Fibroblast of skin of left quadriceps (primary cell): ENCODE data around the gene NEIL1.
"Not testable (repeated sequence)": the region's sequence is repeated elsewhere in the genome, so short reads cannot be mapped to it uniquely, and the experiment has no call there.

ENCODE experiments used
- DNase-seq, 2 experiments: peaks; one replicate each; pipeline ENCODE4 v3.0.0-alpha.2; 2013; ENCODE audit warnings: low read depth in 2 of 2

Gene NEIL1

DNA sequence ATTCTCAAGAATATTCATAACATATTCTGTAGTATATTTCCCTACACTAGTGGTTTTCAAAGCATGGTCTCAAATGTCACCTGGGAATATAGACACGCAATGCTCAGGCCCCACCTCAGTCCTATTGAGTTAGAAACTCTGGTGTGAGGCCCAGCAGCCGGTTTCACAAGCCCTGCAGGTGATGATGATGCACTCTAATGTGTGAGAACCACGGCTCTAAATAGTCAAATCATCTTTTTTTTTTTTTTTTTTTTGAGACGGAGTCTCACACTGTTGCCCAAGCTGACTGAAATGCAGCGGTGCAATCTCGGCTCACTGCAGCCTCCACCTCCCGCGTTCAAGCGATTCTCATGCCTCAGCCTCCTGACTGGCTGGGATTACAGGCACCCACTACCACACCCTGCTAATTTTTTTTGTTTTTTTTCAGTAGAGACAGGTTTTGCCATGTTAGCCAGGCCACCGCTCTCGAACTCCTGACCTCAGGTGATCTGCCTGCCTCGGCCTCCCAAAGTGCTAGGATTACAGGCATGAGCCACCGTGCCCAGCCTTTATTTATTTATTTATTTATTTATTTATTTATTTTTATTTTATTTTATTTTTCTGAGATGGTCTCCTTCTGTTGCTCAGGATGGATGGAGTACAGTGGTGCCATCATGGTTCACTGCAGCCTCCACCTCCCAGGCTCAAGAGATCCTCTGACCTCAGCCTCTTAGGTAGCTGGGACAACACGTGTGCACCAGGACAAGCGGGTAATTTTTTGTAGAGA, 13.0 kb upstream of the NEIL1 start:
- DNase-seq, result not testable (repeated sequence)

DNA sequence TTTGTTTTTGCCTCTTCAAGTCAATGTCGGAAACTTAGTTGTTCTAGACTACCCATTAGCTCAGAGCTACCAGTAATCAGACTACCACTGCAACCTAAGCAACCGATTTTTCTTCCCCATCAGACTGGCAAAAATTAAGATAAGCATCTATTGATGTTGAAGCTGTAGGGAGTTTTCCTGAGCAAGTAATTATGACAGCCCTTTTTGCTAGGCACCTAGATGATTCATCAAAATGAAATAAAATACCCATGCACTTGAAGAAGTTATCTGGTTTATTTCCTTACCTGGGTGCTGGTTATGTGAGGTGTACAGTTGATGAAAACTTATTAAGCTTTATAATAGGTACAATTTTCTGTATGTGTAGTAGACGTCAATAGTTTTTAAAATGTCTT, 11.5 kb upstream of the NEIL1 start:
- no peak for DNase-seq

DNA sequence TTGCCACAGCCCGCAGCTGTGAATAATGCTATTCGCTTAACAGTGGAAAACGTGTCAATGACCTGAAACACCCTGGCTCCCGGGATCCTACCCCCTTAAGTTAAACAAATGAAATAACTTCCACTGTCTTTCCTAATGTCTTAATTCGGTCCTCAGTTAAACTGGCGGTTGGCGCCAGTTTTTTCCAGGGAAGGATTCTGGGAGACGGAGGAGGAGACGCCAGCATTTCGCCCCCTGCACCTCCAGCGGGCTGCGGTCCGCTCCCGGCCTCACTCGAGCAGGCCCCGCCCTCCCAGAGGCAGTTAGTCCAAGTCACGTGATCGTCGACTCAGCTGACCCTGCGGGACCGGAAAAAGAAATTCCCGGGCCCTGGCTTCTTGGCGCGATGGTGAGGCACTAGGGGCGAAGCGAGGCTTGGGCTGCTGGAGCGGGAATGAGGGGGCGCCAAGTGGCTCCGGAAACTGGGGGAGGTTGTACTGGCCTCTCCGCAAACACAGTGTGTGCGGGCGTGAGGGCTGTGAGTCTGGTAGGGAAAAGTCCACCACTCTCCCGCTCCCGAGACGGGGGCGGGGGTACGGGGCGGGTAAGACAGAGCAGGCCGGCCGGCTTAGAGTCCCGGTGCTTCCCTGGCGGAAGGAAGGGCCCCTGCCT, 11.0 kb upstream of the NEIL1 start, which contains the start of gene COMMD4:
COMMD4 (plus strand) TSS at position 359 of the 651 bp plus-strand sequence; CDS start at position 386, 27 bp downstream.
- DNase-seq, result peak; percentile 90 to 94

DNA sequence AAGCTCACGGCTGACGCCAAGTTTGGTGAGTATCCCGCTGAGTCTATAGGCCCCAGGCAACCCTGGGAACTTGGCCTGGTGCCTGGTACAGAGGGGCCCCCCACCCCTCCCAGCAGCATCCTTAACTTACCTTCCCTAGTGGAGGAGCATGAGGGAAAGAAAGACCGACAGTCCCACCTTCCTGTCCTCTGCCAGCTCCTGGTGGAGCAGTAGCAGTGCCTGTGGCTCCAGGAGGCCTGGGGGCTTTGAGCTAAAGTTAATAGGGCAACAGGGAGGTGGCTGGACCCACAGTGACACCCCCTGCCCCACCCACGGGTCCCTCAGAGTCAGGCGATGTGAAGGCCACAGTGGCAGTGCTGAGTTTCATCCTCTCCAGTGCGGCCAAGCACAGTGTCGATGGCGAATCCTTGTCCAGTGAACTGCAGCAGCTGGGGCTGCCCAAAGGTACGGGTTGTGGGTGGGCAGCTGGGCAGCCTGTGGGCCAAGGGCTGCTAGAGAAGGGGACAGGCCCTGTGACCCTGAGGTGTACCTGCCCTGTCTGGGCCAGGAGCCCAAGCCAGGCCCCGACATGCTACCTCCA, 8.1 kb upstream of the NEIL1 start:
- DNase-seq, result no peak

DNA sequence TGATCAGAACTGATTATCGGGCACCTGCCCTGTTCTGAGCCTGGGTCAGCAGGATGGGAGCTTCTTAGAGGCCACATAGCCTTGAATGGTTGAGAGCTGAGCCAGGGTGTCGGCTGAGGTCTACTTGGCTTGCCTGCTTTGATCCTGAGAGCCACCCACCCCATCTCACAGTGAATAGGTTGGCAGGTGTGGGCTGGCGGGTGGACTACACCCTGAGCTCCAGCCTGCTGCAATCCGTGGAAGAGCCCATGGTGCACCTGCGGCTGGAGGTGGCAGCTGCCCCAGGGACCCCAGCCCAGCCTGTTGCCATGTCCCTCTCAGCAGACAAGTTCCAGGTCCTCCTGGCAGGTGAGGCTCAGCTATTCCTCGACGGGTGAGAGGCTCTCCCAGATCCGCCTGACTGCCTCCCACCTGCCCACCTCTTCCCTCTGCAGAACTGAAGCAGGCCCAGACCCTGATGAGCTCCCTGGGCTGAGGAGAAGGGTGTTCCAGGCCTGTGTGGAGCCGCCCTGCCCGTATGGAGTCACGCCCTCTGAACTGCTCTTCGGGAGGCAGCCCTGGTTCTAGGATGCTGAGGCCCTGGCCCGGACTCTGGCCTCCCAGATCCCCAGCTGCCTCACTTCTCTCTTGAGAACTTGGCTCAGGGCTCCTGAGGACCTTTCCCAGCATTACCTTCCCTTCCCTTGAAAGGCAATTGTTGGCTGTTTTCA, 7.2 kb upstream of the NEIL1 start:
- no peak for DNase-seq

DNA sequence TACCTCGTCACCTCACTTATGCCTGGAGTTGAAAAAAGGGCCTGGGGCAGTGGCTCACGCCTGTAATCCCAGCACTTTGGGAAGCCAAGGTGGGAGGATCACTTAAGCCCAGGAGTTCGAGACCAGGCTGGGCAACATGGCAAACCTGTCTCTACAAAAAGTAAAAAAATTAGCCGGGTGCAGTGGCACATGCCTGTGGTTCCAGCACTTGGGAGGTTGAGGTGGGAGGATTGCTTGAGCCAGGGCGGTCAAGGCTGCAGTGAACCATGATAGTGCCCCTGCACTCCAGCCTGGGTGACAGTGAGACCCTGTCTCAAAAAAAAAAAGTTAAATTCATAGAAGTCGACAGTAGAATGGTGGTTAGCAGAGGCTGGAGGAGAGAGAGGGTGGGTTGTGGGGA, 4.6 kb upstream of the NEIL1 start:
- no peak for DNase-seq

DNA sequence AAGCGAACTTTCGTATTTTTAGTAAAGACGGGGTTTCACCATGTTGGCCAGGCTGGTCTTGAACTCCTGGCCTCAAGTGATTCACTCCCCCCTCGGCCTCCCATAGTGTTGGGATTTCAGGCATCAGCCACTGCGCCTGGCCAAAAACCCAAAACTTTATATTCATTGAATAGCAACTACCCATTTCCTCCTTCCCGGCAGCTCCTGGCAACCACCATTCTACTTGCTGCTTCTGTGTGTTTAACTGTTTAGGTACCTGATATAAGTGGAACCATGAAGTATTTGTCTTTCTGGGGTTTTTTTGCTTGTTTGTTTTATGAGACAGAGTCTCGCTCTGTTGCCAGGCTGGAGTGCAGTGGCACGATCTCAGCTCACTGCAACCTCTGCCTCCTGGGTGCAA, 2.9 kb upstream of the NEIL1 start:
- not testable (repeated sequence) for DNase-seq

DNA sequence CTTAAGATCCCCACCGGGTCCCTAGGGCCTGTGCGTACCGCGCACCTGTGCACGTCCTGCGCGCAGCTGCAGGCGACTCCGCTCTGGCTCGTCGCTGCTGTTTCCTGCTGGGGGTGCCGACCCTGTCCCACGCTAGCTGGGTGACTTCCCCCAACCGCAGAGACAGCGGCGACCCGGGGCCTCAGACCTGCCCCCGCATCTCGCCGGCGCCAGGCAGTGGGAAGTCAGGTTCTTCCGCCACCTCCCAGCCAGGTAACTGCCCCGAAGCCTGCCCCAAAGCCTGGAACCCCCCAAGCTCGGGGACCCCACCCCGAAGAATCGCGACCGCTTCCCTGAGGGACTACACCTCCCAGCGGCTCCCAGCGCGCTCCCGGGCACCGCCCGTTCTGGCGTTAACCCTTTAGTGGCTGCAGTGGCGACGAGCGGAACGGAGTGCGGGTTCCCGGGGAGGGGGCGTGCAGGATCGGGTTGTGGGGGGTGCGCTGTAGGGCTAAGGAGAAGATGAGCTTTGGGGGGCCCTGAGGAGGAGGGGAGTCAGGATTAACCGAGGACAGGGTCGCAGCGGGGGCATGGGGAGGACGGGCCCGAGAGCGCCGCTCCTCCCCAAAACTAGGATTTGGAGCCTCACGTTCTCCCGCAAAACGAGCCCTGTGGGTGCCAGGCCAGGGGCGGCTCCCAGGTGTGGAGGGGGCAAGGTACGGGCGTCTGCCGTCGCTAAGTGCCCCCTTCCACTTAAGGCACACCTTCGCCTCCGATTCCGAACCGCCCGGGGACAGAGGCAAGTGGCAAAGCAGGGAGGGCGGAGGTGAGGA, 589 bp downstream of the NEIL1 start:
- DNase-seq, result no peak

DNA sequence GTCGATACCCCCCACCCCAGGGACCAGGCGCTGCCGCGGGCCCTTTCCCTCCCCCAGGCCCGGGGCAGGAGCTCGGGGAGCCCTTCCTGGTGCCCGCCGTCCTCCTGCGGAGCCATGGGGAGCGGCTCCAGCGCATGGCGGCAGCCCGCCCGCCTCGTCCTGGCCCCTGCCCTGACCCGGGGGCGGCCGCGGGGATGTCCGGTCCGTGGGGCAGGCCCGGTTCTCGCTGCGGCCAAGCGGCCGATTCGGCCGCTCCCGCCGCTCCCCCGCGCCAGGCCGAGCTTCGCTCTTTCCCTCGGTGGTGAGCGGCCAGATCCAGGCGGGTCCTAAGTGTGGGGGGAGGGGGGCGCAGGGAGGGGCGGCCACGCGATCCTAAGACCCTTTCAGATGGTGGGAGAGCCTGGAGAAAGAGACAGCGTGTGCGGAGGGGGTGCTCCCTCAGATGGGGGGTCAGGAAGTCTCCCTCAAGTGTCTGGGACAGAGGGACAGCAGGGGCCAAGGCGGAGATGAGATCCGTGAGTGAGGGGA, 1.3 kb downstream of the NEIL1 start:
- DNase-seq, result no peak

DNA sequence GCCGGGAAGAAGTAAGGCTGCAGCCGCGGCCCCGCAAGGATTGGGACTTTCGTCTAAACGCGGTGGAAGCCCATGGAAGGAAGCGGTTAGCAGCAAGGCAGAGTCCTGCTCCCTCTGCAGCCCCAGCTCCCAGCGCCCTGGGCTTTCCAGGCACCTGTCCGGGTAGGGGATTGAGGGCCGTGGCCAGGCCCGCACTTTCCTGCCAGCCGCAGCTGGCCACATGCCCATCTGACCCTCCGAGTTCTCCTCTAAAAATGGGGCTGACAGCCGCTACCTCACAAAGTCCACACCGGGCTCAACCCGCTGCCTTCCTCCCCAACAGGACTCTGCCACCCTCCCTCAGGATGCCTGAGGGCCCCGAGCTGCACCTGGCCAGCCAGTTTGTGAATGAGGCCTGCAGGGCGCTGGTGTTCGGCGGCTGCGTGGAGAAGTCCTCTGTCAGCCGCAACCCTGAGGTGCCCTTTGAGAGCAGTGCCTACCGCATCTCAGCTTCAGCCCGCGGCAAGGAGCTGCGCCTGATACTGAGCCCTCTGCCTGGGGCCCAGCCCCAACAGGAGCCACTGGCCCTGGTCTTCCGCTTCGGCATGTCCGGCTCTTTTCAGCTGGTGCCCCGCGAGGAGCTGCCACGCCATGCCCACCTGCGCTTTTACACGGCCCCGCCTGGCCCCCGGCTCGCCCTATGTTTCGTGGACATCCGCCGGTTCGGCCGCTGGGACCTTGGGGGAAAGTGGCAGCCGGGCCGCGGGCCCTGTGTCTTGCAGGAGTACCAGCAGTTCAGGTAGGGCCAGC, 1.9 kb downstream of the NEIL1 start:
- no peak for DNase-seq

DNA sequence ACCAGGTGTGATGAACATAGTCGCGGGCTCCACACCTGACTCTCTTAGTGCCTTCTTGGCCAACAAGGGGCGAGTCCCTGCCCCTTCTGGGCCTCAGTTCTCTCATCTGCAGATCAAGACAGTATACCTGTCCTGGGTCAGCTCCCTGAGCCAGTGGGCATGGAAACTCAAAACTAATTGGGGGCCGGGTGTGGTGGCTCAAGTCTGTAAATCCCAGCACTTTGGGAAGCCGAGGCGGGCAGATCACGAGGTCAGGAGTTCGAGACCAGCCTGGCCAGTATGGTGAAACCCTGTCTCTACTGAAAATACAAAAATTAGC, 2.5 kb downstream of the NEIL1 start:
- not testable (repeated sequence) for DNase-seq

DNA sequence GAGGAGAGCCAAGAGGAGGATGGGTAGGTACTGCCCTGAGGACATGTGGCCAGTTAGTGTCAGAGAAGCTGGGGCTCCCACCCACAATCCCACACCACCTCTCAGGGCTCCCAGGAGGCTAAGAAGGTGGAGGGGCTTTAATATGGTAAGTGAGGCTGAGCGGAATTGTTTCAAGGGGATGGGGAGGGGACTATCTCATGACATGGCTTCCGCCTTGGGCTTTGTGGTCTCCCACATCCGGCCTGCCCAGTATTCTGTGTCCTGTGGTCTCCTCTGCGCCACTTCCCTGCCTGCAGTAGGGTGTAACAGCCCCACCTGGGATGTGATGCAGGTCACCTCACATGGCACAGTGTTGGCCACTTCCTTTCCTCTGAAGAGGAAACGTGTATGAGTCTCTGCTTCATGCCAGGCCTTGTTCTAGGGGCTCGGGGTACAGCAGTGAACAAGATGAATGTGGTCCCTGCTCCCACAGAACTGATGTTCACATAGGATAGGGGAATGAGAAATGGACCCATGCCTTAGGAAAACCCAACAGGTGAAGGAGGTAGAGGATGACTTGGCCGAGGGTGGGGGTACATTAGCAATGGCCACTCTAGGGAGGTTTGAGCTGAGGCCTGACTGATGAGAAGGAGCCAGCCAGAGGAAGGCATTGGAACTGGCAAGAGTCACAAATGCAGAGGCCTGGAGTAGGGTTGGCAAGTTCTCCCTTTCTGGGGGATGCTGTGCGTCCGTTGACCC, 3.2 kb downstream of the NEIL1 start:
- DNase-seq, result no peak

DNA sequence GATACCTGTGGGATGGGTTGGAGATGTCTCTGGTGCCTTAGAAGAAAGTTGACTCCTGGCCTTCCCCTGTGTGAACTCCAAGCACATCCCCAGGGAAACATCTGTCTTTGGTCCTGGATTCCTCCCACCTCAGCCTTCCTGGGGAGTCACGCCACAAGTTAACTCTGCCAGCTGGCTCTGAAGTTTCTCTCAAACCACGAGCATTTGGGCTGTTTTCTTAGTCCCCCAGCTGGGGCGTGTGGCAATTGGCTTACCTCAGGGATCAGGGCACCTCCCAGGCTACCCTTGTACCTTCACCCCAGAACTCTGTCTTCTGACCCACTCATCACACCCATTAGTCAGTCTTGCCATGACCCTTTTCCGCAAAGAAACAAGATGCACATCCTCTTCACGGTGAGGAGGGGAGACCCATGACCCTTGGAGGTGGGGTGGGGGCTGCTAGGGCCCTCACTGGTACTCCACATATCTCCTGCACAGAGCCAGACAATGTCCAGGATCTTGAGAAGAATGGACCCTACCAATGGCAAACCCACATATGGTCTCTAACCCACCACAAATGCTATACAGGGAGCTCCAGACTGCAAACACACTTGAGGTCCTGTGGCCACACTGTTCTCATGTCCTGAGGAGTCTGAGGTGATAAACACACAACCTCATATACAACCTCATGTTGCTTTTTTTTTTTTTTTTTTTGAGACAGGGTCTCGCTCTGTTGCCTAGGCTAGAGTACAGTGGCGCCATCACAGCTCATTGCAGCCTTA, 3.9 kb downstream of the NEIL1 start:
- DNase-seq, result no peak

DNA sequence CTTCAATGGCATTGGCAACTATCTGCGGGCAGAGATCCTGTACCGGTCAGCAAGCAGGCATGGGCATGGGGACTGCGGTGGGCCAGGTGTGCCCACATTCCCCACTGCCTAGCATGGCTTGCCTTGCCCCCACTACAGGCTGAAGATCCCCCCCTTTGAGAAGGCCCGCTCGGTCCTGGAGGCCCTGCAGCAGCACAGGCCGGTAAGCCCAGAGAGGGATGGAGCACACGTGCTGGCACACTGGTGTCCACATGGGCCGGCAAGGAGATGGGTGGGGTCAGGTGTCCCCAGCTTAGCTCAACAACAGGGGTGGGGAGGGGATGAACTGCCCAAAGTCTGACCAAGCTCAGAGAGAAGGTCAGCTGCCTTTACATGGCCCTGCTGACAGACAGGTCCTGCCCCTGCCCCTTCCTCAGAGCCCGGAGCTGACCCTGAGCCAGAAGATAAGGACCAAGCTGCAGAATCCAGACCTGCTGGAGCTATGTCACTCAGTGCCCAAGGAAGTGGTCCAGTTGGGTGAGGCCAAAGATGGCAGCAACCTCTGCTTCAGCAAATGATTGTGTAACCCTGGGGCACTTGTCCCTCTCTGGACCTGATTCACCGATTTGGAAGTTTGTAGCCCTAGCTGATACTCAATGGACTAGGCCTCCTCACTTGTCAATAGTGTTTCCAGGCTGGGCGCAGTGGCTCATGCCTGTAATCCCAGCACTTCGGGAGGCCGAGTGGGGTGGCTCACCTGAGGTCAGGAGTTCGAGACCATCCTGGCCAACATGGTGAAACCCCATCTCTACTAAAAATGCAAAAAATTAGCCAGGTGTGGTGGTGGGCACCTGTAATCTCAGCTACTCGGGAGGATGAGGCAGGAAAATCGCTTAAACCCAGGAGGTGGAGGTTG, 5.6 kb downstream of the NEIL1 start:
- DNase-seq, result no peak

DNA sequence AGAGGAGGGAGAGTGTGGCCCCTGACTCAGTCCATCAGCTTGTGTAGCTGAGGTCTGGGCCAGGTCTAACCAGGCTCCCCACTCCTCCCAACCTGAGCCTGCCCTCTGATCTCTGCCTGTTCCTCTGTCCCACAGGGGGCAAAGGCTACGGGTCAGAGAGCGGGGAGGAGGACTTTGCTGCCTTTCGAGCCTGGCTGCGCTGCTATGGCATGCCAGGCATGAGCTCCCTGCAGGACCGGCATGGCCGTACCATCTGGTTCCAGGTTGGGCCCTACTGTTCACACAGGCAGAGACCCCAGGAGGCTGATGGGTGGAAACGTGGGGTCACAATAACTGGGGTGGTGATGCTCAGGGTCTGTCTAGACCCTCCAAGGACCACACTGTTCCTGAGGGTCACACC, 6.8 kb downstream of the NEIL1 start:
- no peak for DNase-seq

DNA sequence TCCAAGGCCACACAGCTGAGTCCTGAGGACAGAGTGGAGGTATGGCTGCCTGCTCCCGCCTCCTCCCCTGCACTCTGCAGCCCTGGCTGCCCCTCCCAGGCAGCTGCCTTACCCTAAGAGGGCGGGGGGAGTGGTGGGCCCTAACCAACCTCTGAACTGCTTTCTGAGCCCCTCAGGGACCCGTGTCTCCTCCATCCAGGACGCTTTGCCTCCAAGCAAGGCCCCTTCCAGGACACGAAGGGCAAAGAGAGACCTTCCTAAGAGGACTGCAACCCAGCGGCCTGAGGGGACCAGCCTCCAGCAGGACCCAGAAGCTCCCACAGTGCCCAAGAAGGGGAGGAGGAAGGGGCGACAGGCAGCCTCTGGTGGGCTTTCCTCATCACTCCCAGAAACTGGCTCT, 7.6 kb downstream of the NEIL1 start:
- DNase-seq, result no peak

DNA sequence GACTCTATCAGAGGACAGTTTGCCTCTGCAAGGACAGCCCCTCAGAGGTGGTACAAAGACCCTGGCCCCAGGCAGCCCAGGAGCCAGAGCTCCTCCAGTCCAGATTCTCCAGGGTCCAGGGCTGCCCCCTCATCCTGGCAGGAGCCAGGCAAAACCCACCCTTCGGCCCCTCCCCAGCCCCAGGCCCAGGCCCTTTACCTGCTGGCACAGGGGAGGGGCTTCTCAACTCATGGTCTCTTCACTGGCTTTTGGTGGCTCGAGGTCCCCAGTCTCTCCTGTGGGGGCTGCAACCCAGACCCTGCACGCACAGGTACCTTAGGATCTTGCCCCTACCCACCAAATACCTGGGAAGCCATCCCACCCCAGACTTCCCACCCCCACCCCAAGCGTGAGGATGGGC, 8.5 kb downstream of the NEIL1 start:
- DNase-seq, result no peak

DNA sequence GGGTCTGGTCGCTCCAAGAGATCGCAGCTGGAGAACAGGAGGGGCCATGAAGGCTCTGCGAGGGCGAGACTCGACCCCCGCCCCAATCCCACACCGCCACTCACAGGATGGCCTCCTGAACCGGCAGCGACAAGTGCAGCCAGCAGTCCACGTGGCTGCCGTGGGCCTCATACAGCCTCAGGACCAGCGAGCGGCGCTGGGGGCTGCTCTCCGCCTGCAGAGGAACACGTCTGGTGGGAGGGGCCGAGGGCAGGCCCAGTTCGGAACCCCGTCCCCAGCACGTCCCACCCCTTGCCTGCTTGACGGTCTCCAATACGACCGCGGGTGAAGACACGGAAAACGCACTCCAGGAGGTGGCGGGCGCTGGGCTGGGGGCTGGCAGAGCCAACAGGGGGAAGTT, 9.2 kb downstream of the NEIL1 start:
- DNase-seq, result no peak
